Mesenchymal stem cell (in vitro differentiated cells and primary cell): ENCODE results near the gene PCYT1A.

Experiments
- DNase-seq: peaks from one replicate; pipeline ENCODE4 v3.0.0-alpha.2; 2013
- H2AFZ ChIP-seq: one replicate; pipeline ENCODE4 v1.6.1; 2013; ENCODE audit warnings: low read depth, mild to moderate bottlenecking, control low read depth, inconsistent platforms, low read length, moderate library complexity
- H2AK5ac ChIP-seq: 2 replicates; pipeline ENCODE4 v1.6.1; 2013; ENCODE audit warnings: low read length, moderate library complexity, mild to moderate bottlenecking, inconsistent platforms; ENCODE audit not compliant: severe bottlenecking
- H2BK120ac ChIP-seq: one replicate; pipeline ENCODE4 v1.6.1; 2013; ENCODE audit warnings: low read depth, mild to moderate bottlenecking, inconsistent platforms, low read length, moderate library complexity
- H2BK12ac ChIP-seq, 2 experiments: one replicate each; pipeline ENCODE4 v1.6.1; 2013; ENCODE audit warnings: inconsistent platforms in 2 of 2, low read length in 2 of 2, mild to moderate bottlenecking in 2 of 2, moderate library complexity in 2 of 2, control low read depth in 1 of 2
- H2BK15ac ChIP-seq: one replicate; pipeline ENCODE4 v1.6.1; 2013; ENCODE audit warnings: mild to moderate bottlenecking, low read depth, inconsistent platforms; ENCODE audit not compliant: poor library complexity, severe bottlenecking
- H2BK5ac ChIP-seq: 2 replicates; pipeline ENCODE4 v1.6.1; 2013; ENCODE audit warnings: low read depth, mild to moderate bottlenecking, low read length, control low read depth, inconsistent platforms; ENCODE audit not compliant: poor library complexity, severe bottlenecking
- H3K14ac ChIP-seq, 2 experiments: one replicate each; pipeline ENCODE4 v1.6.1; 2013; ENCODE audit warnings: inconsistent platforms in 2 of 2, low read length in 2 of 2, control low read depth in 1 of 2, mild to moderate bottlenecking in 1 of 2, moderate library complexity in 1 of 2
- H3K18ac ChIP-seq, 2 experiments: one replicate each; pipeline ENCODE4 v1.6.1; 2013; ENCODE audit warnings: inconsistent platforms in 2 of 2, low read length in 2 of 2, control low read depth in 1 of 2, low read depth in 1 of 2, mild to moderate bottlenecking in 1 of 2
- H3K23ac ChIP-seq, 2 experiments: one replicate each; pipeline ENCODE4 v1.6.1; 2013; ENCODE audit warnings: inconsistent platforms in 2 of 2, low read length in 2 of 2, mild to moderate bottlenecking in 2 of 2, moderate library complexity in 2 of 2, control low read depth in 1 of 2
- H3K27ac ChIP-seq: 2 replicates; pipeline ENCODE4 v1.5.1; 2013; ENCODE audit warnings: mild to moderate bottlenecking, moderate library complexity, low read length, control low read depth, inconsistent platforms; ENCODE audit not compliant: poor library complexity, severe bottlenecking
- H3K27me3 ChIP-seq, 2 experiments: 2 replicates each; pipeline versions ENCODE4 v1.6.1 to v1.7.0; 2013; ENCODE audit warnings: low read length in 2 of 2, mild to moderate bottlenecking in 2 of 2, moderate library complexity in 2 of 2, control low read depth in 1 of 2, inconsistent platforms in 1 of 2; ENCODE audit not compliant: control insufficient read depth in 1 of 2, insufficient read depth in 1 of 2
- H3K36me3 ChIP-seq, 2 experiments: 2 replicates each; pipeline versions ENCODE4 v1.6.1 to v1.7.0; 2013; ENCODE audit warnings: low read length in 2 of 2, control low read depth in 1 of 2, inconsistent platforms in 1 of 2, low read depth in 1 of 2, mild to moderate bottlenecking in 1 of 2; ENCODE audit not compliant: insufficient read depth in 2 of 2, control insufficient read depth in 1 of 2
- H3K4ac ChIP-seq, 2 experiments: one replicate each; pipeline ENCODE4 v1.6.1; 2013; ENCODE audit warnings: inconsistent platforms in 2 of 2, low read length in 2 of 2, mild to moderate bottlenecking in 2 of 2, moderate library complexity in 2 of 2, control low read depth in 1 of 2, low read depth in 1 of 2
- H3K4me1 ChIP-seq: 2 replicates; pipeline ENCODE4 v1.6.1; 2013; ENCODE audit warnings: low read depth, low read length, control low read depth; ENCODE audit not compliant: control insufficient read depth, insufficient read depth
- H3K4me2 ChIP-seq: 2 replicates; pipeline ENCODE4 v1.6.1; 2013; ENCODE audit warnings: low read length, mild to moderate bottlenecking, inconsistent platforms; ENCODE audit not compliant: poor library complexity, severe bottlenecking
- H3K4me3 ChIP-seq, 2 experiments: 2 replicates each; pipeline versions ENCODE4 v1.5.1 to v1.7.0; 2013; ENCODE audit warnings: low read length in 2 of 2, mild to moderate bottlenecking in 2 of 2, control low read depth in 1 of 2, low read depth in 1 of 2; ENCODE audit not compliant: insufficient read depth in 1 of 2
- H3K79me1 ChIP-seq: replicated peaks from 2 replicates; pipeline ENCODE4 v1.6.1; 2013; ENCODE audit warnings: mild to moderate bottlenecking, control low read depth, low read length, inconsistent platforms; ENCODE audit not compliant: poor library complexity, severe bottlenecking
- H3K9ac ChIP-seq: 2 replicates; pipeline ENCODE4 v1.7.0; 2013; ENCODE audit warnings: mild to moderate bottlenecking, low read length, moderate library complexity
- H3K9me3 ChIP-seq: 2 replicates; pipeline ENCODE4 v1.7.0; 2013; ENCODE audit warnings: mild to moderate bottlenecking, low read length; ENCODE audit not compliant: control insufficient read depth
- H4K8ac ChIP-seq: one replicate; pipeline ENCODE4 v1.6.1; 2013; ENCODE audit warnings: inconsistent platforms, mild to moderate bottlenecking, low read length, moderate library complexity
- H4K91ac ChIP-seq: one replicate; pipeline ENCODE4 v1.6.1; 2013; ENCODE audit warnings: mild to moderate bottlenecking, low read length, inconsistent platforms
- WGBS: methylation state at CpG from one replicate; pipeline ENCODE4 v1.1.7; 2013; ENCODE audit warnings: mixed read lengths; 5-methylcytosine and 5-hydroxymethylcytosine counted together

The PCYT1A gene

GRCh38 chr3:196220587-196220986 is 66.9 kb downstream of the PCYT1A start:
- no peak overlapping the region for H2BK120ac ChIP-seq
- H2BK15ac ChIP-seq = no peak overlapping the region
- no peak overlapping the region for H2BK12ac ChIP-seq
- H2AK5ac ChIP-seq = no peak overlapping the region
- H4K8ac ChIP-seq = no peak overlapping the region
- no peak overlapping the region for H3K4me2 ChIP-seq
- peaks cover 0 to 14% of the 10 kb centered on the region in 2 experiments for H3K27me3 ChIP-seq
- no peak overlapping the region for H3K4me3 ChIP-seq
- H3K18ac ChIP-seq = no peak overlapping the region
- H3K36me3 ChIP-seq = no peaks in the 10 kb centered on the region
- WGBS = 93% methylated on average over 7 of the region's 10 CpGs
- no peak overlapping the region for H3K9ac ChIP-seq
- H3K4ac ChIP-seq = no peak overlapping the region
- H3K9me3 ChIP-seq = no peaks in the 10 kb centered on the region
- H3K79me1 ChIP-seq = no peaks in the 10 kb centered on the region
- no peak overlapping the region for H4K91ac ChIP-seq
- peaks cover 12% of the 10 kb centered on the region for H3K4me1 ChIP-seq
- H3K23ac ChIP-seq = no peak overlapping the region
- DNase-seq = no peak
- no peak overlapping the region for H2BK5ac ChIP-seq
- no peak overlapping the region for H3K27ac ChIP-seq
- H2AFZ ChIP-seq = no peak overlapping the region
- H3K14ac ChIP-seq = no peak overlapping the region

DNA sequence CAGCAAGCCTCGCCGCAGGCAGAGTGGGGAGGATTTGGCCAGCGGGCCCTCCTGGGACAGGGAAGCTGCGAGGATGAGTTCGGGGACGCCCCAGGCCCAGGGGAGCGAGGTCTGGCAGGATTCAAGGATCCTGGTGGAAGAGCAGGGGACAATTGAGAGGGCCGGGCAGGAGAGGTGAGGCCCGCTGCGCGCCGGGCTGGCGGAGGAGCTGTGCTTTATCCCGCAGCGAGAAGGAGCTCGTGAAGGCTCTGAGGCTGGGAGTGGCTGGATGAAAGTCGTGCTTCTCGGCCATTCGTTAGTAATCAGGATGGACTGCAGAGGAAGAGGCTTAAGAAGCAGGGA is 67.6 kb downstream of the PCYT1A start:
- Histone ChIP-seq H2AK5ac (no peak overlapping the region), H3K27me3 (peaks cover 0 to 16% of the 10 kb centered on the region in 2 experiments), H3K18ac (no peak overlapping the region), H2BK12ac (no peak overlapping the region), H3K14ac (no peak overlapping the region), H3K4ac (no peak overlapping the region), H3K9ac (peak overlapping the region; percentile 77), H2BK120ac (no peak overlapping the region), H3K4me2 (no peak overlapping the region), H3K23ac (no peak overlapping the region), H3K27ac (peak overlapping the region; percentile 0), H3K9me3 (no peaks in the 10 kb centered on the region), H3K4me3 (peak overlapping the region in 1 of 2 experiments; percentile 74), H2AFZ (no peak overlapping the region), H3K4me1 (peaks cover 13% of the 10 kb centered on the region), H4K8ac (no peak overlapping the region), H2BK15ac (no peak overlapping the region), H3K36me3 (no peaks in the 10 kb centered on the region), H4K91ac (no peak overlapping the region), H3K79me1 (no peaks in the 10 kb centered on the region), H2BK5ac (no peak overlapping the region)
- no peak for DNase-seq
- WGBS = 90% methylated on average over 19 of the region's 19 CpGs

GRCh38 chr3:196219194-196219969 is 68.1 kb downstream of the PCYT1A start:
- 56% methylated on average over 19 of the region's 19 CpGs for WGBS
- no peaks in the 10 kb centered on the region for H3K36me3 ChIP-seq
- H4K91ac ChIP-seq = no peak overlapping the region

DNA sequence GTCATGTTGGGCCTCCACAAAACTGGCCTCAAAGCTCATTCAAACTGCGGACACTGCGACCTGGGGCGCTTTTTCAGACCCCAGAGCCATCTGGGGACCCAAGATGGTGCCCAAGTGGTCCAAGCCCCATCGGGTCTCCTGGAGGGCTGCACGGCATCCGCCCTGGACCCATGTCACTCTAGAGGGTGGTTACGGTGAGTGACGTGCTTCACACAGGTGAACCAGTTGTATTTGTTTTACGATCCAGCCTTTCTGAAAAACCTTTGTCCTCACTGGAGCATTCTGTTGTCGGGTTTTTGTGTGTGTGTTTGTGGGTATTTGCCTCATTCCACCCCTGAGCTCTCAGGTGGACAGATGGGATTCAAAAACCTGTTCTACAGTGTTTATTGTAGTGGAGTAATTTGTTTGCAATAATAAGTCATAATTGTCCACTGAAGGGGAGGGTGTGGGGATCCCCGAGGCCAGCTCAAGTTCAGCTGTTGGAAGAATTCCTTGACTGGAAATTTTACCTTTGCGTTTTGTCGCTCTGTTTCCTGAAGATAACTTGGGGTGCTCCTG is 69.3 kb downstream of the PCYT1A start:
- DNase-seq = no peak
- Histone ChIP-seq H3K9ac (peak overlapping the region; percentile 77), H4K91ac (no peak overlapping the region), H3K27ac (no peak overlapping the region), H3K27me3 (peaks cover 0 to 17% of the 10 kb centered on the region in 2 experiments), H3K4me3 (no peak overlapping the region), H2AFZ (no peak overlapping the region), H2BK5ac (no peak overlapping the region), H2BK12ac (no peak overlapping the region), H3K18ac (no peak overlapping the region), H3K9me3 (no peaks in the 10 kb centered on the region), H3K4me2 (no peak overlapping the region), H2BK15ac (no peak overlapping the region), H2BK120ac (no peak overlapping the region), H3K4ac (no peak overlapping the region), H3K36me3 (no peaks in the 10 kb centered on the region), H3K4me1 (peaks cover 17% of the 10 kb centered on the region), H3K14ac (no peak overlapping the region), H4K8ac (no peak overlapping the region), H3K23ac (no peak overlapping the region), H3K79me1 (no peaks in the 10 kb centered on the region), H2AK5ac (no peak overlapping the region)
- 94% methylated on average over 12 of the region's 13 CpGs for WGBS

More at GRCh38 chr3:196219194-196219969, 68.1 kb downstream of the PCYT1A start:
- peaks cover 17% of the 10 kb centered on the region for H3K4me1 ChIP-seq
- H3K79me1 ChIP-seq = no peaks in the 10 kb centered on the region
- peak overlapping the region in 1 of 2 experiments; percentile 74 for H3K4me3 ChIP-seq
- no peak overlapping the region for H2AK5ac ChIP-seq
- peak; percentile 91 for DNase-seq
- peak overlapping the region; percentile 0 for H3K27ac ChIP-seq
- no peak overlapping the region for H3K18ac ChIP-seq
- H2BK120ac ChIP-seq = no peak overlapping the region
- no peak overlapping the region for H3K23ac ChIP-seq
- no peak overlapping the region for H4K8ac ChIP-seq
- no peak overlapping the region for H2BK12ac ChIP-seq
- H3K14ac ChIP-seq = no peak overlapping the region
- H3K9me3 ChIP-seq = no peaks in the 10 kb centered on the region
- no peak overlapping the region for H2AFZ ChIP-seq
- H2BK5ac ChIP-seq = no peak overlapping the region
- peaks cover 0 to 16% of the 10 kb centered on the region in 2 experiments for H3K27me3 ChIP-seq
- peak overlapping the region; percentile 54 for H3K4me2 ChIP-seq
- no peak overlapping the region for H2BK15ac ChIP-seq
- H3K9ac ChIP-seq = peak overlapping the region; percentile 77
- H3K4ac ChIP-seq = no peak overlapping the region
